CD4-positive, alpha-beta T cell treated with Interleukin-1 beta for 1 hour (primary cell): ENCODE measurements around the gene TGDS.
A peak's percentile ranks its signal among the peaks of the same experiment; 100 is the strongest.

Experiments
- DNase-seq, 2 donors: peaks; one replicate each; pipeline ENCODE4 v3.0.0-alpha.2; 2020 to 2022

The TGDS gene

GRCh38 chr13:94599877-94600276, 3.9 kb upstream of the TGDS start:
- DNase-seq: no peak

GRCh38 chr13:94598281-94598680, 2.3 kb upstream of the TGDS start:
- DNase-seq: no peak

- DNase-seq: no peak
Measured at GRCh38 chr13:94596575-94596971, 621 bp upstream of the TGDS start.

- peak; percentile 8 to 32 for DNase-seq
Measured at GRCh38 chr13:94595001-94595949, 677 bp downstream of the TGDS start.

- DNase-seq: no peak
Measured at GRCh38 chr13:94590744-94591143, 5.2 kb downstream of the TGDS start.

- no peak for DNase-seq
Measured at GRCh38 chr13:94588541-94588940, 7.4 kb downstream of the TGDS start.

- DNase-seq: no peak
Measured at GRCh38 chr13:94586371-94586770, 9.6 kb downstream of the TGDS start.

- no peak for DNase-seq
Measured at GRCh38 chr13:94585543-94586101, 10.3 kb downstream of the TGDS start.

GRCh38 chr13:94583926-94584325, 12.0 kb downstream of the TGDS start:
- DNase-seq: no peak

- DNase-seq: no peak
Measured at GRCh38 chr13:94579063-94579462, 16.9 kb downstream of the TGDS start.

GRCh38 chr13:94569615-94570014, 26.3 kb downstream of the TGDS start:
- no peak for DNase-seq

GRCh38 chr13:94568443-94568842, 27.5 kb downstream of the TGDS start:
- no peak for DNase-seq

- DNase-seq: no peak
Measured at GRCh38 chr13:94567581-94567980, 28.4 kb downstream of the TGDS start.

GRCh38 chr13:94561126-94561525, 34.8 kb downstream of the TGDS start:
- no peak for DNase-seq

- DNase-seq: no peak
Measured at GRCh38 chr13:94560116-94560515, 35.8 kb downstream of the TGDS start.

- no peak for DNase-seq
Measured at GRCh38 chr13:94559222-94559795, 36.6 kb downstream of the TGDS start.

GRCh38 chr13:94558716-94559115, 37.2 kb downstream of the TGDS start:
- peak in 1 of 2 donors; percentile 39 for DNase-seq

GRCh38 chr13:94557684-94558235, 38.2 kb downstream of the TGDS start:
- no peak for DNase-seq

GRCh38 chr13:94556621-94557020, 39.3 kb downstream of the TGDS start:
- DNase-seq: no peak

- DNase-seq: no peak
Measured at GRCh38 chr13:94556041-94556440, 39.9 kb downstream of the TGDS start.

GRCh38 chr13:94553766-94554165, 42.2 kb downstream of the TGDS start:
- no peak for DNase-seq

GRCh38 chr13:94552095-94552494, 43.9 kb downstream of the TGDS start:
- DNase-seq: no peak

- DNase-seq: no peak
Measured at GRCh38 chr13:94550062-94550738, 45.8 kb downstream of the TGDS start.
